ENCODE results near the gene ADPRM.

GRCh38 chr17:10755592-10756127, 58.3 kb downstream of the ADPRM start:
- no peak for TF ChIP-seq HIC1 (tag by site-specific recombination; IDR thresholded peaks at IDR 0.05)
- no peak for TF ChIP-seq CTCF (tag by site-specific recombination; IDR thresholded peaks at IDR 0.05)
- no peak for TF ChIP-seq ZNF501 (tag by site-specific recombination; IDR thresholded peaks at IDR 0.05)
- no peak for TF ChIP-seq ZNF148 (tag by site-specific recombination; IDR thresholded peaks at IDR 0.05; ENCODE audit: borderline replicate concordance)
- TF ChIP-seq ZNF639 (tag by site-specific recombination; IDR thresholded peaks at IDR 0.05), result no peak
- no peak for TF ChIP-seq ZSCAN30 (tag by site-specific recombination; IDR thresholded peaks at IDR 0.05)
- TF ChIP-seq ZNF292 (tag by site-specific recombination; IDR thresholded peaks at IDR 0.05; ENCODE audit: borderline replicate concordance, low read depth), result no peak
- TF ChIP-seq ZNF174 (tag by site-specific recombination; IDR thresholded peaks at IDR 0.05), result no peak
- TF ChIP-seq ZNF530 (tag by site-specific recombination; IDR thresholded peaks at IDR 0.05; ENCODE audit: low read depth), result no peak
- TF ChIP-seq ZNF561 (tag by site-specific recombination; IDR thresholded peaks at IDR 0.05; ENCODE audit: borderline replicate concordance), result no peak

Measured in HEK293 (cell line).